IgD-negative memory B cell (primary cell): ENCODE measurements around the gene GAA. TPM values are rescaled to one million over a fixed set of nuclear protein-coding genes. Genes with fewer than 3 reads are reported as not detected.

Experiments
- H3K27ac Mint-ChIP-seq, 3 donors: one replicate each; pipeline ENCODE4 v1.8.0; 2020 to 2022; ENCODE audit warnings: mild to moderate bottlenecking in 3 of 3, mixed read lengths in 3 of 3, moderate library complexity in 1 of 3
- H3K27me3 Mint-ChIP-seq: one replicate; pipeline ENCODE4 v1.8.0; 2021; ENCODE audit warnings: mixed read lengths
- H3K36me3 Mint-ChIP-seq: one replicate; pipeline ENCODE4 v1.8.0; 2020; ENCODE audit warnings: mild to moderate bottlenecking, mixed read lengths
- H3K4me1 Mint-ChIP-seq, 3 donors: one replicate each; pipeline ENCODE4 v1.8.0; 2020 to 2022; ENCODE audit warnings: mixed read lengths in 3 of 3, mild to moderate bottlenecking in 1 of 3
- H3K4me3 Mint-ChIP-seq, 4 donors: one replicate each; pipeline ENCODE4 v1.8.0; 2020 to 2022; ENCODE audit warnings: mild to moderate bottlenecking in 4 of 4, mixed read lengths in 4 of 4, moderate library complexity in 3 of 4
- H3K9me3 Mint-ChIP-seq, 3 donors: one replicate each; pipeline ENCODE4 v1.8.0; 2020 to 2021; ENCODE audit warnings: mixed read lengths in 3 of 3, mild to moderate bottlenecking in 1 of 3
- polyA plus RNA-seq: library from polyadenylated mRNA; unstranded; fragments of 300-500 nt; fragmentation: Illumina TruSeq; gene quantifications from one replicate; pipeline ENCODE4 v1.2.3, GENCODE V29; 2021

Gene GAA
- 11.3 TPM for polyA plus RNA-seq

DNA sequence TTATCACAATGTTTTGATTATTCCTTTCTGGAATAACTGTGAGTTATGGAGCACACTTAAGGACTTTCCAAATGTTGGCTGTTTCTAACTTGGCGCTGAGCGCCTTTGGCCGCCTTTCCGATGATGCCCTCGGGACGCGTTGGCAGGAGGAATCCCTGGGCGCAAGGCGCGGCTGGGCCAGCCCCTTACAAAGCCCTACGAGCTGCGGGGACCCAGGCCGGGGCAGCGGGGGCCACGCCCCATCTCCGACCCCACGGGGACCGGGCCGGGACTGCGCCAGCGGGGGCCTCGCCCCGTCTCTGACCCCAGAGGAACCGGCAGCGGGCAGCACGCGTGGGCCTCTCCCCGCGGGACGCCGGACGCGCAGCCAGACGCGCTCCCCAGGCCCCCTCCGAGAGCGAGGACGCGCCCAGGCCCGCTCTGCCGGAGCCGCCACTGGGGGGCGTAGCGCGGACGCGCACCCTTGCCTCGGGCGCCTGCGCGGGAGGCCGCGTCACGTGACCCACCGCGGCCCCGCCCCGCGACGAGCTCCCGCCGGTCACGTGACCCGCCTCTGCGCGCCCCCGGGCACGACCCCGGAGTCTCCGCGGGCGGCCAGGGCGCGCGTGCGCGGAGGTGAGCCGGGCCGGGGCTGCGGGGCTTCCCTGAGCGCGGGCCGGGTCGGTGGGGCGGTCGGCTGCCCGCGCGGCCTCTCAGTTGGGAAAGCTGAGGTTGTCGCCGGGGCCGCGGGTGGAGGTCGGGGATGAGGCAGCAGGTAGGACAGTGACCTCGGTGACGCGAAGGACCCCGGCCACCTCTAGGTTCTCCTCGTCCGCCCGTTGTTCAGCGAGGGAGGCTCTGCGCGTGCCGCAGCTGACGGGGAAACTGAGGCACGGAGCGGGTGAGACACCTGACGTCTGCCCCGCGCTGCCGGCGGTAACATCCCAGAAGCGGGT, at the start of gene GAA:
Gene GAA (plus strand): TSS at position 571 of the 935 bp plus-strand sequence. CDS start 3,006 bp downstream, outside the sequence.
- Mint-ChIP-seq H3K27me3 (no peaks in the 10 kb centered on the region), H3K4me3 (peak within 1 kb of the TSS; percentile 89 to 96 (median 95)), H3K9me3 (no peaks in the 10 kb centered on the region), H3K27ac (peak within 1 kb of the TSS; percentile 82 to 94 (median 87)), H3K4me1 (peaks cover 9 to 18% (median 11%) of the 10 kb centered on the region in 3 donors), H3K36me3 (peaks cover 5% of the 10 kb centered on the region)

- no peaks in the 10 kb centered on the region for H3K36me3 Mint-ChIP-seq
- no peaks in the 10 kb centered on the region for H3K4me1 Mint-ChIP-seq
- no peak overlapping the region for H3K4me3 Mint-ChIP-seq
- no peak overlapping the region for H3K27ac Mint-ChIP-seq
- peaks cover 6% of the 10 kb centered on the region for H3K27me3 Mint-ChIP-seq
- H3K9me3 Mint-ChIP-seq = no peaks in the 10 kb centered on the region
Observed at GRCh38 chr17:80051681-80052080, 49.7 kb upstream of the GAA start.

DNA sequence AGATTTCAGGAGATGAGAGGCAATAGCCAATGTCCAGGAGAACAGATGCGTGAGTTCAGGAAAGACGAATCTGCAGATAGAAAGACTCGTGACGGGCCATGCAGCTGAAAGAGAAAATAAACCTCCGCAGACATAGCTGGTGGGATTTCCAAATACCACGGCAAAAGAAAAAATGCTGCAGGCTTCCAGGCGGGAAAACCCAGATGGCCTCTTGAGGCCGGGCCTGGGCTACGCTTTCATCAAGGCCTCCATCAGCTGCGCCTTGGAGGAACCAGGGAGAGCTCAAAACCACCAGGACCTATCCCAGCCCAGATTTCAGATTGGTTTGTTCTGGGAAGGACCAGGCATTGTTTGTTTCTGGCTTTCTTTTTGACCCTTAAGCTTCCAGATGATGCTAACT, 48.3 kb upstream of the GAA start:
- H3K27ac Mint-ChIP-seq = no peak overlapping the region
- H3K4me3 Mint-ChIP-seq = no peak overlapping the region
- H3K9me3 Mint-ChIP-seq = no peaks in the 10 kb centered on the region
- H3K36me3 Mint-ChIP-seq = no peaks in the 10 kb centered on the region
- H3K27me3 Mint-ChIP-seq = peaks cover 10% of the 10 kb centered on the region
- no peaks in the 10 kb centered on the region for H3K4me1 Mint-ChIP-seq

- H3K4me3 Mint-ChIP-seq = no peak overlapping the region
- peaks cover 2% of the 10 kb centered on the region for H3K36me3 Mint-ChIP-seq
- H3K4me1 Mint-ChIP-seq = no peaks in the 10 kb centered on the region
- peaks cover 11% of the 10 kb centered on the region for H3K27me3 Mint-ChIP-seq
- no peaks in the 10 kb centered on the region for H3K9me3 Mint-ChIP-seq
- H3K27ac Mint-ChIP-seq = no peak overlapping the region
Observed at GRCh38 chr17:80055597-80055996, 45.8 kb upstream of the GAA start.

GRCh38 chr17:80058311-80058955, 42.9 kb upstream of the GAA start:
- H3K4me3 Mint-ChIP-seq = no peak overlapping the region
- H3K4me1 Mint-ChIP-seq = no peaks in the 10 kb centered on the region
- no peak overlapping the region for H3K27ac Mint-ChIP-seq
- H3K27me3 Mint-ChIP-seq = peaks cover 8% of the 10 kb centered on the region
- H3K9me3 Mint-ChIP-seq = no peaks in the 10 kb centered on the region
- peaks cover 2% of the 10 kb centered on the region for H3K36me3 Mint-ChIP-seq

- Mint-ChIP-seq H3K27ac (no peak overlapping the region), H3K36me3 (peaks cover 2% of the 10 kb centered on the region)
Observed at GRCh38 chr17:80060644-80061043, 40.7 kb upstream of the GAA start.

DNA sequence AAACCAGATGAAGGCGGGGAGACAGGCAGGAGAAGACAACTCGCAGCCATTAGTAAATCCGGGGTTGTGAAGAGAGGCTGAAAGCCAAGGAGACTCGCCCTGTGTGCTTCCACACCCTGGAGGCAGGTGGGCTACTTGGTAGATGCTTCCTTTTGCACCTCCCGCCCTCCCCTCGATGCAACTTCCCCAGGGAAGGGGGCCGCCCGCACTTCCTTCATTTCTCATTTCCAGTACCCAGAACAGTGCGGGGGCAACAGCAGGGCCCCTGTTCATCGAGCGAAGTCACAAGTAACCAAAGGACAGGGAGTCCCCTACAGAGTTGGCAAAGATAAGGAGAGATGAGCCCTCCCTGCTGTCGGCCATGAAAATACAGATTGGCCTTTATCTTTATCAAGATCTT, 40.0 kb upstream of the GAA start:
- no peak overlapping the region for H3K27ac Mint-ChIP-seq
- peaks cover 6% of the 10 kb centered on the region for H3K27me3 Mint-ChIP-seq
- no peaks in the 10 kb centered on the region for H3K9me3 Mint-ChIP-seq
- H3K4me3 Mint-ChIP-seq = no peak overlapping the region
- no peaks in the 10 kb centered on the region for H3K4me1 Mint-ChIP-seq
- peaks cover 2% of the 10 kb centered on the region for H3K36me3 Mint-ChIP-seq

More at GRCh38 chr17:80060644-80061043, 40.7 kb upstream of the GAA start:
- H3K4me3 Mint-ChIP-seq = no peak overlapping the region
- H3K9me3 Mint-ChIP-seq = no peaks in the 10 kb centered on the region
- no peaks in the 10 kb centered on the region for H3K4me1 Mint-ChIP-seq
- peaks cover 7% of the 10 kb centered on the region for H3K27me3 Mint-ChIP-seq

GRCh38 chr17:80063830-80064585, 37.4 kb upstream of the GAA start:
- no peaks in the 10 kb centered on the region for H3K27me3 Mint-ChIP-seq
- peaks cover 2% of the 10 kb centered on the region for H3K36me3 Mint-ChIP-seq
- H3K4me1 Mint-ChIP-seq = no peaks in the 10 kb centered on the region
- no peak overlapping the region for H3K27ac Mint-ChIP-seq
- no peaks in the 10 kb centered on the region for H3K9me3 Mint-ChIP-seq
- no peak overlapping the region for H3K4me3 Mint-ChIP-seq

DNA sequence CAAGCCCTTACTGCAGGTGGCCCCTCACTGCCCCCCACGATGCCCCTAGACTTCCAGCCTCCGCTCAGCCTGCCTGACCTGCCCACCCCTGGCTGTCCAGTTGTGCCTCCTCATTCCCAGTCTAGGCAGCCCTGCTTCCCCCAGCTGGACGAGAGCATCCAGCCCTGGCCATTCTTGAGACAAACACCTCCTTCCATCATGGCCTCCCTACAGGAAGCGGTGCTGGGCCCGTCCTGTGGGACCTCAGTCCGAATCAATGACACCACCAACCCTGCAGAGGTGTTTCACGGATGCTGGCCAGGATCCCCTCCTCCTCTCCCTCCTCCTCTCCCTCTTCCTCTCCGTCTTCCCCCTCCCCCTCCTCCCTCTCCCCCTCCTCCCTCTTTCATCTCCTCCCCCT, 36.7 kb upstream of the GAA start:
- no peaks in the 10 kb centered on the region for H3K27me3 Mint-ChIP-seq
- H3K9me3 Mint-ChIP-seq = no peaks in the 10 kb centered on the region
- H3K27ac Mint-ChIP-seq = no peak overlapping the region
- H3K4me1 Mint-ChIP-seq = no peaks in the 10 kb centered on the region
- H3K36me3 Mint-ChIP-seq = peaks cover 2% of the 10 kb centered on the region
- no peak overlapping the region for H3K4me3 Mint-ChIP-seq

DNA sequence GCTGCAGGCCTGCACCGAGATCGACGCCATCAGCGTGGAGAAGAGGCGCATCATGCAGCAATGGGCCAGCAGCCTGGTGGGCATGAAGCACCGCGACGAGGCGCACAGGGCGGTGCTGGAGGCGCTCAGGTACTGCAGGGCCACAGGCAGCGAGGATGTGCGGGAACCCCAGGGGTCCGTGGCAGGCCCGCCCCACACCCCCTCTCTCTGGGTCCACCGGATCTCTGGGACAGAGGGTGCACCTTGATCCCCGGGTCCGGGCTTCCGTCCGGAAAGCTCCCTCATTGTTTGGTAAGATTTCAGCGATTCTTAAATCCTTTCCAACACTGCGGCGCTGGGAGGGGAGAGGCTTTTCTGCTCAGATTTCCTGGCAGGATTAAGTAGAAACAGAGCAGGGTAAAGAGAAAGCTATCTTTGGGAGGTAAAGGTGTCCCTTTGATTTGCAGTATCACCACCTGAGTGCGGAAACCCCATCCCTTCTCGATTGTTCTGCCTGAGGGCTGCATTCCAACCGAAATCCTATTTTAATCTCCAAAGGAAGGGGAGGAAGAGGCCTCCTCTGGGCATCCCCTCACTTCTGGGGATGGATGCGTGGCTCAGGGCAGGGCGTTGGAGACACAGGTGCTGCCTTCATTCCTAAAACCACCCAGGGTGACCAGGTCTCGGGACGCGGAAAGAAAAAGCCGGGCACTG, 35.8 kb upstream of the GAA start:
- no peak overlapping the region for H3K4me3 Mint-ChIP-seq
- no peaks in the 10 kb centered on the region for H3K27me3 Mint-ChIP-seq
- H3K9me3 Mint-ChIP-seq = no peaks in the 10 kb centered on the region
- no peaks in the 10 kb centered on the region for H3K4me1 Mint-ChIP-seq
- H3K36me3 Mint-ChIP-seq = no peaks in the 10 kb centered on the region
- H3K27ac Mint-ChIP-seq = no peak overlapping the region

- H3K27me3 Mint-ChIP-seq = peaks cover 6% of the 10 kb centered on the region
Observed at GRCh38 chr17:80067393-80067986, 33.9 kb upstream of the GAA start.

GRCh38 chr17:80068301-80069222, 32.8 kb upstream of the GAA start:
- Mint-ChIP-seq H3K27ac (no peak overlapping the region), H3K4me3 (no peak overlapping the region), H3K27me3 (peaks cover 6% of the 10 kb centered on the region), H3K4me1 (no peaks in the 10 kb centered on the region), H3K36me3 (no peaks in the 10 kb centered on the region), H3K9me3 (no peaks in the 10 kb centered on the region)

More at GRCh38 chr17:80067393-80067986, 33.9 kb upstream of the GAA start:
- H3K9me3 Mint-ChIP-seq = no peaks in the 10 kb centered on the region
- H3K36me3 Mint-ChIP-seq = no peaks in the 10 kb centered on the region
- H3K4me3 Mint-ChIP-seq = no peak overlapping the region
- H3K4me1 Mint-ChIP-seq = no peaks in the 10 kb centered on the region
- H3K27ac Mint-ChIP-seq = no peak overlapping the region

- Mint-ChIP-seq H3K36me3 (no peaks in the 10 kb centered on the region), H3K4me3 (peak overlapping the region in 1 of 4 donors; percentile 37), H3K4me1 (no peaks in the 10 kb centered on the region), H3K27ac (peak overlapping the region in 1 of 3 donors; percentile 76), H3K27me3 (peaks cover 9% of the 10 kb centered on the region), H3K9me3 (no peaks in the 10 kb centered on the region)
Observed at GRCh38 chr17:80070375-80071115, 30.8 kb upstream of the GAA start.
